PC-9 (cell line): ENCODE data around the gene CBX2. TPM values are rescaled to one million over a fixed set of nuclear protein-coding genes. Genes with fewer than 3 reads are reported as not detected.

ENCODE experiments used
- BruUV-seq: library from RNA; stranded (reverse); fragments of 400-500 nt; replicated peaks from 2 replicates; lab custom pipeline; 2021; lab: Mats Ljungman, UMichigan
- CTCF ChIA-PET: fragments of 300-600 bp; sonication (Branson Sonifier 250); formaldehyde crosslinking; loops from one replicate; lab custom pipeline; 2022; ENCODE audit warnings: antibody characterized with exemption; lab: Charles Lee
- POLR2A ChIA-PET: fragments of 300-600 bp; sonication (Branson Sonifier 250); formaldehyde crosslinking; loops from one replicate; lab custom pipeline; 2022; ENCODE audit warnings: antibody characterized with exemption; ENCODE audit not compliant: unreplicated experiment; lab: Charles Lee
- DNase-seq, 2 experiments: peaks; one replicate each; pipeline versions ENCODE4 v3.0.0 to v3.0.0-alpha.2; 2015 to 2022; ENCODE audit warnings: mixed read lengths in 1 of 2
- H2AFZ ChIP-seq: fragments of 200-600 bp; sonication (generic); 2 replicates; pipeline ENCODE4 v1.8.1; 2017; ENCODE audit warnings: antibody characterized with exemption
- H3F3A ChIP-seq: fragments of 200-600 bp; sonication (generic); 2 replicates; pipeline ENCODE4 v1.8.1; 2017; ENCODE audit warnings: antibody characterized with exemption, mild to moderate bottlenecking, low read depth; ENCODE audit not compliant: insufficient read depth
- H3K27ac ChIP-seq: fragments of 200-600 bp; sonication (generic); 2 replicates; pipeline ENCODE4 v1.6.1; 2016; ENCODE audit warnings: mixed run types
- H3K27me3 ChIP-seq: fragments of 200-600 bp; sonication (generic); 2 replicates; pipeline ENCODE4 v1.6.1; 2016; ENCODE audit warnings: low read depth, mixed run types; ENCODE audit not compliant: insufficient read depth
- H3K36me3 ChIP-seq: fragments of 200-600 bp; sonication (generic); 2 replicates; pipeline ENCODE4 v1.6.1; 2016; ENCODE audit warnings: low read depth, mixed run types
- H3K4me1 ChIP-seq: fragments of 200-600 bp; sonication (generic); replicated peaks from 2 replicates; pipeline ENCODE4 v1.6.1; 2016; ENCODE audit warnings: mixed run types; ENCODE audit not compliant: insufficient read depth
- H3K4me2 ChIP-seq: fragments of 200-600 bp; sonication (generic); 2 replicates; pipeline ENCODE4 v1.6.1; 2017; ENCODE audit warnings: mixed run types
- H3K4me3 ChIP-seq: fragments of 200-600 bp; sonication (generic); 2 replicates; pipeline ENCODE4 v1.6.1; 2016; ENCODE audit warnings: mixed run types
- H3K79me2 ChIP-seq: fragments of 200-600 bp; sonication (generic); 2 replicates; pipeline ENCODE4 v1.6.1; 2017; ENCODE audit warnings: low read depth, mixed run types
- H3K9me2 ChIP-seq: fragments of 200-600 bp; sonication (generic); 2 replicates; pipeline ENCODE4 v1.8.1; 2017; ENCODE audit warnings: mild to moderate bottlenecking; ENCODE audit not compliant: insufficient read depth
- H3K9me3 ChIP-seq: fragments of 200-600 bp; sonication (generic); 2 replicates; pipeline ENCODE4 v1.8.1; 2016; ENCODE audit warnings: low read depth; ENCODE audit not compliant: insufficient read depth
- H4K20me1 ChIP-seq: fragments of 200-600 bp; sonication (generic); 2 replicates; pipeline ENCODE4 v1.8.1; 2017; ENCODE audit not compliant: insufficient read depth
- EZH2 ChIP-seq: fragments of 200-600 bp; sonication (generic); IDR thresholded peaks from 2 replicates; pipeline ENCODE4 v1.8.0; 2017; ENCODE audit warnings: antibody characterized with exemption, low read depth
- intact Hi-C: fragments of 100-400 bp; cut with micrococcal nuclease; formaldehyde crosslinking; loops from one replicate; pipeline ENCODE4 v1.10.0; 2022; ENCODE audit not compliant: unreplicated experiment
- total RNA-seq: library from RNA; stranded (reverse); gene quantifications from 2 replicates; pipeline ENCODE4 v1.2.3, GENCODE V29; 2021
- TF ChIP-seq, protein P1 (sequence below): fragments of 200-600 bp; sonication (generic); conservative IDR thresholded peaks from 2 replicates; pipeline ENCODE4 v1.6.1; 2017; ENCODE audit warnings: mixed run types, antibody characterized with exemption, mild to moderate bottlenecking, moderate library complexity

CBX2 gene
- total RNA-seq, 1 experiment from 2014 or later = 32.6 TPM

DNA sequence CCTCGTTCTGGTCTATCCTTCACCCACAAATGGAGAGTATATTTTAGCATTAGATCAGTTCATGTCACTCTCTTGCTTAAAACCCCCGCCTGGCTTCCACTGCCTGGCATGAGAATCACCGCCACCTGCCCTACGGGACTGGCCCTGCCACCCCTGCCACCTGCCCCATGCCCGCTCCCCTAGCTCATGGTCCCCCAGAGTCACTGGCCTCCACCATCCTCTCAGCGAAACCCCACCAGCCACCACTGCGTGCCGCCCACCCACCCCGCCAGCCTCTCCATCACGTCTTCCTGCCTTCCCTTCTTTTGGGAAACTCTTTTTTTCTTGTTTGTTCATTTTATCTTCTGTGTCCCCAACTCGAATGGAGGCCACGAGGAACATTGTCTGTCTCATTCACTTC is 48.2 kb upstream of the CBX2 start:
- Histone ChIP-seq H3K27me3 (no peaks in the 10 kb centered on the region), H3K4me3 (no peak overlapping the region), H3K36me3 (no peaks in the 10 kb centered on the region), H3K79me2 (no peaks in the 10 kb centered on the region), H3K9me3 (no peaks in the 10 kb centered on the region), H4K20me1 (no peaks in the 10 kb centered on the region), H3F3A (no peaks in the 10 kb centered on the region), H2AFZ (no peak overlapping the region), H3K4me2 (no peak overlapping the region), H3K27ac (no peak overlapping the region), H3K4me1 (no peaks in the 10 kb centered on the region), H3K9me2 (no peaks in the 10 kb centered on the region)
- no TSS peak for BruUV-seq
- no peak for DNase-seq
- ChIA-PET POLR2A (no interaction called here), CTCF (no interaction called here)
- TF ChIP-seq, protein P1, sequence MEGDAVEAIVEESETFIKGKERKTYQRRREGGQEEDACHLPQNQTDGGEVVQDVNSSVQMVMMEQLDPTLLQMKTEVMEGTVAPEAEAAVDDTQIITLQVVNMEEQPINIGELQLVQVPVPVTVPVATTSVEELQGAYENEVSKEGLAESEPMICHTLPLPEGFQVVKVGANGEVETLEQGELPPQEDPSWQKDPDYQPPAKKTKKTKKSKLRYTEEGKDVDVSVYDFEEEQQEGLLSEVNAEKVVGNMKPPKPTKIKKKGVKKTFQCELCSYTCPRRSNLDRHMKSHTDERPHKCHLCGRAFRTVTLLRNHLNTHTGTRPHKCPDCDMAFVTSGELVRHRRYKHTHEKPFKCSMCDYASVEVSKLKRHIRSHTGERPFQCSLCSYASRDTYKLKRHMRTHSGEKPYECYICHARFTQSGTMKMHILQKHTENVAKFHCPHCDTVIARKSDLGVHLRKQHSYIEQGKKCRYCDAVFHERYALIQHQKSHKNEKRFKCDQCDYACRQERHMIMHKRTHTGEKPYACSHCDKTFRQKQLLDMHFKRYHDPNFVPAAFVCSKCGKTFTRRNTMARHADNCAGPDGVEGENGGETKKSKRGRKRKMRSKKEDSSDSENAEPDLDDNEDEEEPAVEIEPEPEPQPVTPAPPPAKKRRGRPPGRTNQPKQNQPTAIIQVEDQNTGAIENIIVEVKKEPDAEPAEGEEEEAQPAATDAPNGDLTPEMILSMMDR = no peak
- TF ChIP-seq EZH2 = no peak
- intact Hi-C loops = no loop called here

- H3K4me1 ChIP-seq = no peaks in the 10 kb centered on the region
- no peak overlapping the region for H3K27ac ChIP-seq
- H3K79me2 ChIP-seq = no peaks in the 10 kb centered on the region
- no peaks in the 10 kb centered on the region for H3K9me2 ChIP-seq
- no peak for TF ChIP-seq EZH2
- TF ChIP-seq, protein P1 = no peak
- H4K20me1 ChIP-seq = no peaks in the 10 kb centered on the region
- BruUV-seq = no TSS peak
- no peak for DNase-seq
- no peak overlapping the region for H3K4me3 ChIP-seq
- ChIA-PET POLR2A (no interaction called here), CTCF (no interaction called here)
- H3K36me3 ChIP-seq = no peaks in the 10 kb centered on the region
- H3F3A ChIP-seq = no peaks in the 10 kb centered on the region
- no peak overlapping the region for H3K4me2 ChIP-seq
- no peaks in the 10 kb centered on the region for H3K27me3 ChIP-seq
- no peak overlapping the region for H2AFZ ChIP-seq
- intact Hi-C loops = no loop called here
- no peaks in the 10 kb centered on the region for H3K9me3 ChIP-seq
Observed at GRCh38 chr17:79730437-79730768, 47.5 kb upstream of the CBX2 start.

DNA sequence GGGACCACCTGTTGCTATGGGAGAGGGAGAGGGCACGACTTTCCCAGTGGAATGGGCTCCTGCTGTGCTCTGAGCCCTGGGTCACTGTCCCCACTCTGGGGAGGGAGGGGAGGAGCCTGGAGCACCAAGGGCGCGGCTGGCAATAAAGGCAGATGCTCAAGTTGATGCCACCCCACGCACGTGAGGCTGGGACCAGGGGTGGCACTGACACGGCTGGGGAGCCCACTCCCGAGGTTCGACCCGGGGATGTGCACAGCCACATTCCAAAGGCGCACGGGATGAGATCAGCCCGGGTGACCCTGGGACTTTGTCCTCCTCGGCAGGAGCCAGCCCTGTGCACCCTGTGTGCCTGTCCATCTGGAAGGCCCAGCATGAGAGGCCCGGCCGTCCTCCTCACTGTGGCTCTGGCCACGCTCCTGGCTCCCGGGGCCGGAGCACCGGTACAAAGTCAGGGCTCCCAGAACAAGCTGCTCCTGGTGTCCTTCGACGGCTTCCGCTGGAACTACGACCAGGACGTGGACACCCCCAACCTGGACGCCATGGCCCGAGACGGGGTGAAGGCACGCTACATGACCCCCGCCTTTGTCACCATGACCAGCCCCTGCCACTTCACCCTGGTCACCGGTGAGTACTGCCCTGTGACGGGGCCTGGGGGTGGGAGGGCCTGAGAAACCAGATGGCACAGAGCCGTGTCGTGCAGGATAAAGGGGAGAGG is 47.0 kb upstream of the CBX2 start, which contains the start of gene ENPP7:
Gene ENPP7, plus strand, starts transcription at position 175 of the 715 bp plus-strand sequence. Its CDS starts 197 bp downstream, at position 372.
- Histone ChIP-seq H3K27ac (no peak within 1 kb of the TSS), H3K4me2 (no peak within 1 kb of the TSS), H3F3A (no peaks in the 10 kb centered on the region), H3K9me2 (no peaks in the 10 kb centered on the region), H3K79me2 (no peaks in the 10 kb centered on the region), H2AFZ (no peak within 1 kb of the TSS), H3K9me3 (no peaks in the 10 kb centered on the region), H3K4me1 (no peaks in the 10 kb centered on the region), H4K20me1 (no peaks in the 10 kb centered on the region), H3K36me3 (no peaks in the 10 kb centered on the region), H3K4me3 (no peak within 1 kb of the TSS), H3K27me3 (no peaks in the 10 kb centered on the region)
- no peak for TF ChIP-seq EZH2
- TF ChIP-seq, protein P1 = no peak
- no TSS peak for BruUV-seq
- CTCF ChIA-PET = no interaction called here
- POLR2A ChIA-PET = no interaction called here
- intact Hi-C loops = no loop called here
- no peak for DNase-seq
